K562 treated with DMSO at 1 percent for 24 hours (cell line): Measurements from ENCODE around the gene OSBPL8. TPM values are rescaled to one million over a fixed set of nuclear protein-coding genes. Genes with fewer than 3 reads are reported as not detected.

Experiments used
- total RNA-seq: library from RNA; unstranded; fragments of 300-600 nt; gene quantifications from 2 replicates; pipeline ENCODE4 v1.2.3, GENCODE V29; 2022; ENCODE audit warnings: low read depth; ENCODE audit not compliant: insufficient read depth

Gene OSBPL8, protein sequence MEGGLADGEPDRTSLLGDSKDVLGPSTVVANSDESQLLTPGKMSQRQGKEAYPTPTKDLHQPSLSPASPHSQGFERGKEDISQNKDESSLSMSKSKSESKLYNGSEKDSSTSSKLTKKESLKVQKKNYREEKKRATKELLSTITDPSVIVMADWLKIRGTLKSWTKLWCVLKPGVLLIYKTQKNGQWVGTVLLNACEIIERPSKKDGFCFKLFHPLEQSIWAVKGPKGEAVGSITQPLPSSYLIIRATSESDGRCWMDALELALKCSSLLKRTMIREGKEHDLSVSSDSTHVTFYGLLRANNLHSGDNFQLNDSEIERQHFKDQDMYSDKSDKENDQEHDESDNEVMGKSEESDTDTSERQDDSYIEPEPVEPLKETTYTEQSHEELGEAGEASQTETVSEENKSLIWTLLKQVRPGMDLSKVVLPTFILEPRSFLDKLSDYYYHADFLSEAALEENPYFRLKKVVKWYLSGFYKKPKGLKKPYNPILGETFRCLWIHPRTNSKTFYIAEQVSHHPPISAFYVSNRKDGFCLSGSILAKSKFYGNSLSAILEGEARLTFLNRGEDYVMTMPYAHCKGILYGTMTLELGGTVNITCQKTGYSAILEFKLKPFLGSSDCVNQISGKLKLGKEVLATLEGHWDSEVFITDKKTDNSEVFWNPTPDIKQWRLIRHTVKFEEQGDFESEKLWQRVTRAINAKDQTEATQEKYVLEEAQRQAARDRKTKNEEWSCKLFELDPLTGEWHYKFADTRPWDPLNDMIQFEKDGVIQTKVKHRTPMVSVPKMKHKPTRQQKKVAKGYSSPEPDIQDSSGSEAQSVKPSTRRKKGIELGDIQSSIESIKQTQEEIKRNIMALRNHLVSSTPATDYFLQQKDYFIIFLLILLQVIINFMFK
- total RNA-seq: 32.5 and 48.7 TPM in 2 replicates

DNA sequence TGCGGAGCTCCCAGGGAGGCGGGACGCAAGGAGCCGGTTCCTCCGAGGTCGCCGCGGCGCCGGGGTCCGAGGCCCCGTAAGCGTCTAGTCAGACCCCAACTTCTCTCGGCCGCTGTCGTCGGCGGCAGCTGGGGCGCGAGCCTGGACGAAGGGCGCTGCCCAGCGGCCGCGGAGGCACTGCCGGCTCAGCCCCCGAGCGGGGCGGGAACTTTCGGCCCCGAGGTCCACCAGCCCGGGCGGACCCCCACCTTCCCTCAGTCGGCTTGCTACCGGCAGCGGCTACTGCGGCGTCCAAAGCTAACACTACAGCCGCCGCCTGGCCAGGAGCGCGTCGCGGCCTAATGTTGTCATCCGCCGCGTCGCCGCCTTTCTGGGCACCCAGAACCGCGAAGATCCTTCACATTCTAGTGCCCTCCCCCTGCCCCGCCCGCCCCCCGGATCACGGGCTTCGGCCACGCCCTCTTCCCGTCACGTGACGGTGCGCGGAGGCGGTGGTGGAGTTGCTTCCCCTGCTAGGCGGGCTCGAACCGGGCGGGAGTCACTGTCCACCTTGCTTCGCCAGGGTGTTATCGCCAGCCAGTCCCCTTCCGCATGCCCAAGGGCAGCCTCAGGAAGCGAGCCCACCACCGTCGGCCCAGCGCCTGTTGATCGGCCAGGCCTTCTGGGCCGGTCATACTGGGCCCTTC, at the start of gene OSBPL8:
TSS of gene OSBPL8 (minus strand) at position 372 of the 686 bp plus-strand sequence. CDS start 72,220 bp downstream, outside the sequence.

GRCh38 chr12:76348079-76348901, 211.3 kb downstream of the OSBPL8 start, which contains the start of gene BBS10:
Gene BBS10 (minus strand): TSS chr12:76348415. CDS start chr12:76348358, 57 bp downstream.

Other genes with a start within 250 kb of the OSBPL8 start
- 3.3 and 4.0 TPM in 2 replicates for gene BBS10, start 211.4 kb downstream of the OSBPL8 start, total RNA-seq
- gene ZDHHC17, start 204.3 kb upstream of the OSBPL8 start, total RNA-seq: 9.9 TPM in 2 replicates